ENCODE data around the gene CPT1C. TPM values are rescaled to one million over a fixed set of nuclear protein-coding genes. Genes with fewer than 3 reads are reported as not detected.

Gene CPT1C
- total RNA-seq, 1 donor from 2014 or later = 51.7 TPM

- Mint-ChIP-seq H3K27ac (peak overlapping the region; percentile 16), H3K4me3 (peak overlapping the region; percentile 98)
Measured at GRCh38 chr19:49667473-49667872, 23.4 kb upstream of the CPT1C start.

GRCh38 chr19:49669516-49669915, 21.4 kb upstream of the CPT1C start:
- Histone ChIP-seq H3K79me2 (ENCODE audit: low read depth) (peaks cover 32% of the 10 kb centered on the region), H3K4me3 (no peak overlapping the region), H3K4me1 (peaks cover 7% of the 10 kb centered on the region), H3K27me3 (no peaks in the 10 kb centered on the region), H3K27ac (no peak overlapping the region), H2AFZ (replicated peaks) (no peak overlapping the region), H3K4me2 (no peak overlapping the region), H3K36me3 (no peaks in the 10 kb centered on the region), H4K20me1 (ENCODE audit: low read depth) (peaks cover 7% of the 10 kb centered on the region), H3K9me3 (ENCODE audit: low read depth) (no peaks in the 10 kb centered on the region), H3K9ac (no peak overlapping the region), H3F3A (ENCODE audit: low read depth) (peaks cover 39% of the 10 kb centered on the region)
- no peaks in the 10 kb centered on the region for H3K9me3 Mint-ChIP-seq
- no peaks in the 10 kb centered on the region for H3K27me3 Mint-ChIP-seq (ENCODE audit: insufficient read depth, low read depth)
- no peak for DNase-seq (ENCODE audit: low spot score)
- TF ChIP-seq EZH2 (IDR thresholded peaks at IDR 0.05) = no peak
- no peak for TF ChIP-seq CTCF (IDR thresholded peaks at IDR 0.05)
- no peak for TF ChIP-seq EZH2phosphoT487 (IDR thresholded peaks at IDR 0.05)
- H3K27ac Mint-ChIP-seq = no peak overlapping the region
- peaks cover 24% of the 10 kb centered on the region for H3K4me1 Mint-ChIP-seq
- H3K4me3 Mint-ChIP-seq = peak overlapping the region; percentile 9
- peaks cover 13% of the 10 kb centered on the region for H3K36me3 Mint-ChIP-seq

More at GRCh38 chr19:49667473-49667872, 23.4 kb upstream of the CPT1C start:
- H3K36me3 Mint-ChIP-seq = peaks cover 13% of the 10 kb centered on the region
- no peaks in the 10 kb centered on the region for H3K27me3 ChIP-seq
- no peak overlapping the region for H3K27ac ChIP-seq
- peaks cover 11% of the 10 kb centered on the region for H3K4me1 ChIP-seq
- no peak overlapping the region for H3K4me3 ChIP-seq
- H3K9me3 ChIP-seq (ENCODE audit: low read depth) = no peaks in the 10 kb centered on the region
- H3K4me2 ChIP-seq = no peak overlapping the region
- H3K36me3 ChIP-seq = no peaks in the 10 kb centered on the region
- peaks cover 29% of the 10 kb centered on the region for H3K4me1 Mint-ChIP-seq
- H3K27me3 Mint-ChIP-seq (ENCODE audit: insufficient read depth, low read depth) = peaks cover 5% of the 10 kb centered on the region
- peaks cover 25% of the 10 kb centered on the region for H4K20me1 ChIP-seq (ENCODE audit: low read depth)
- no peaks in the 10 kb centered on the region for H3K9me3 Mint-ChIP-seq
- no peak for DNase-seq (ENCODE audit: low spot score)
- peaks cover 41% of the 10 kb centered on the region for H3F3A ChIP-seq (ENCODE audit: low read depth)
- no peak overlapping the region for H3K9ac ChIP-seq
- H3K79me2 ChIP-seq (ENCODE audit: low read depth) = peaks cover 39% of the 10 kb centered on the region
- no peak overlapping the region for H2AFZ ChIP-seq (replicated peaks)
- no peak for TF ChIP-seq EZH2phosphoT487 (IDR thresholded peaks at IDR 0.05)

GRCh38 chr19:49672131-49672919, 18.6 kb upstream of the CPT1C start:
- TF ChIP-seq CTCF (IDR thresholded peaks at IDR 0.05) = peak; percentile 97
- TF ChIP-seq EZH2phosphoT487 (IDR thresholded peaks at IDR 0.05) = no peak
- H3K27me3 ChIP-seq = no peaks in the 10 kb centered on the region
- Mint-ChIP-seq H3K4me1 (peaks cover 21% of the 10 kb centered on the region), H3K4me3 (peak overlapping the region; percentile 61), H3K9me3 (no peaks in the 10 kb centered on the region), H3K27me3 (ENCODE audit: insufficient read depth, low read depth) (peaks cover 4% of the 10 kb centered on the region), H3K36me3 (peaks cover 12% of the 10 kb centered on the region), H3K27ac (peak overlapping the region; percentile 30)
- no peaks in the 10 kb centered on the region for H3K9me3 ChIP-seq (ENCODE audit: low read depth)
- H3K9ac ChIP-seq = no peak overlapping the region
- H3F3A ChIP-seq (ENCODE audit: low read depth) = peaks cover 48% of the 10 kb centered on the region
- H3K79me2 ChIP-seq (ENCODE audit: low read depth) = peaks cover 8% of the 10 kb centered on the region
- no peak overlapping the region for H3K27ac ChIP-seq
- no peaks in the 10 kb centered on the region for H3K4me1 ChIP-seq
- peak overlapping the region; percentile 10 for H2AFZ ChIP-seq (replicated peaks)
- no peaks in the 10 kb centered on the region for H3K36me3 ChIP-seq
- peak overlapping the region; percentile 66 for H3K4me2 ChIP-seq
- DNase-seq (ENCODE audit: low spot score) = peak; percentile 92
- peak overlapping the region; percentile 33 for H3K4me3 ChIP-seq
- peaks cover 7% of the 10 kb centered on the region for H4K20me1 ChIP-seq (ENCODE audit: low read depth)
